Right atrium auricular region (tissue), 2 donors: ENCODE data around the gene AQP2. TPM values are rescaled to one million over a fixed set of nuclear protein-coding genes. Genes with fewer than 3 reads are reported as not detected.
A peak's percentile ranks its signal among the peaks of the same experiment; 100 is the strongest.

Source experiments
- DNase-seq: peaks from one replicate; pipeline ENCODE4 v3.0.0-alpha.2; 2019; ENCODE audit warnings: low spot score
- H3K27ac ChIP-seq, 2 donors: fragments of 200-600 bp; sonication (generic); 1 replicate in 1 of 2; 2 replicates in 1 of 2; pipeline ENCODE4 v1.5.1; 2016 to 2019
- H3K27me3 ChIP-seq, 2 donors: fragments of 200-600 bp; sonication (generic); one replicate each; pipeline versions ENCODE4 v1.5.1 to v1.6.0; 2017 to 2019
- H3K36me3 ChIP-seq: fragments of 200-600 bp; sonication (generic); one replicate; pipeline ENCODE4 v1.5.1; 2016
- H3K4me1 ChIP-seq, 2 donors: fragments of 200-600 bp; sonication (generic); one replicate each; pipeline versions ENCODE4 v1.5.1 to v1.6.0; 2017 to 2019
- H3K4me3 ChIP-seq, 2 donors: fragments of 200-600 bp; sonication (generic); 1 replicate in 1 of 2; 2 replicates in 1 of 2; pipeline ENCODE4 v1.5.1; 2017 to 2019; ENCODE audit warnings: mild to moderate bottlenecking in 1 of 2, moderate library complexity in 1 of 2
- H3K9me3 ChIP-seq, 2 donors: fragments of 200-600 bp; sonication (generic); one replicate each; pipeline ENCODE4 v1.5.1; 2019
- total RNA-seq, 2 donors: library from RNA; depleted of rRNA; stranded (reverse); fragments of >200 nt; gene quantifications; one replicate each; pipeline ENCODE4 v1.1.0, GENCODE V29; 2016
- TF ChIP-seq, protein P1 (sequence below), 2 donors: fragments of 200-600 bp; sonication (generic); IDR thresholded peaks; one replicate each; pipeline ENCODE4 v1.5.1; 2019; ENCODE audit warnings: antibody characterized with exemption in 2 of 2

Gene AQP2
- total RNA-seq, 2 donors from 2014 or later, result 0.83 TPM; not detected in 1

DNA sequence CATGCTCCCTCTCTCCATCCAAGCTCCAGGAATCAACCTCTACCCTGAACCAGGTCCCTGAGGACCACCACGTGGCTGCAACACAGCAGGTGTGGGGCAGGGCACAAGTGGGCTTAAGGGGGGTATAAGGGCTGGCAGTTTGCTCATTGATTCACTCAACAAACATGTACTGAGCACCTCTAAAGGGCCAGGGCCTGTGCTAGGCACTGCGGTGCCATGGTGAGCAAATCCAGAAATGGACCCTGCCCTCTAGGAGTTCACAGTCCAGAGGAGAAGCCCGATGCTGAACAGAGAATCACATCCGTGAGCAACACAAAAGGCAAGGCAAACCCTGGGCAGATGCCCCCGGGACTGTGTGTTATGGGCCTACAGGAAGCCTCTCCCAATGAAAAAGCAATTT is 6.5 kb upstream of the AQP2 start:
- TF ChIP-seq, protein P1, sequence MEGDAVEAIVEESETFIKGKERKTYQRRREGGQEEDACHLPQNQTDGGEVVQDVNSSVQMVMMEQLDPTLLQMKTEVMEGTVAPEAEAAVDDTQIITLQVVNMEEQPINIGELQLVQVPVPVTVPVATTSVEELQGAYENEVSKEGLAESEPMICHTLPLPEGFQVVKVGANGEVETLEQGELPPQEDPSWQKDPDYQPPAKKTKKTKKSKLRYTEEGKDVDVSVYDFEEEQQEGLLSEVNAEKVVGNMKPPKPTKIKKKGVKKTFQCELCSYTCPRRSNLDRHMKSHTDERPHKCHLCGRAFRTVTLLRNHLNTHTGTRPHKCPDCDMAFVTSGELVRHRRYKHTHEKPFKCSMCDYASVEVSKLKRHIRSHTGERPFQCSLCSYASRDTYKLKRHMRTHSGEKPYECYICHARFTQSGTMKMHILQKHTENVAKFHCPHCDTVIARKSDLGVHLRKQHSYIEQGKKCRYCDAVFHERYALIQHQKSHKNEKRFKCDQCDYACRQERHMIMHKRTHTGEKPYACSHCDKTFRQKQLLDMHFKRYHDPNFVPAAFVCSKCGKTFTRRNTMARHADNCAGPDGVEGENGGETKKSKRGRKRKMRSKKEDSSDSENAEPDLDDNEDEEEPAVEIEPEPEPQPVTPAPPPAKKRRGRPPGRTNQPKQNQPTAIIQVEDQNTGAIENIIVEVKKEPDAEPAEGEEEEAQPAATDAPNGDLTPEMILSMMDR (IDR thresholded peaks at IDR 0.05), result no peak
- Histone ChIP-seq H3K4me3 (no peak overlapping the region), H3K9me3 (no peaks in the 10 kb centered on the region), H3K4me1 (peaks cover 0 to 9% of the 10 kb centered on the region in 2 donors), H3K36me3 (no peaks in the 10 kb centered on the region), H3K27me3 (no peaks in the 10 kb centered on the region), H3K27ac (no peak overlapping the region)
- DNase-seq, result no peak

DNA sequence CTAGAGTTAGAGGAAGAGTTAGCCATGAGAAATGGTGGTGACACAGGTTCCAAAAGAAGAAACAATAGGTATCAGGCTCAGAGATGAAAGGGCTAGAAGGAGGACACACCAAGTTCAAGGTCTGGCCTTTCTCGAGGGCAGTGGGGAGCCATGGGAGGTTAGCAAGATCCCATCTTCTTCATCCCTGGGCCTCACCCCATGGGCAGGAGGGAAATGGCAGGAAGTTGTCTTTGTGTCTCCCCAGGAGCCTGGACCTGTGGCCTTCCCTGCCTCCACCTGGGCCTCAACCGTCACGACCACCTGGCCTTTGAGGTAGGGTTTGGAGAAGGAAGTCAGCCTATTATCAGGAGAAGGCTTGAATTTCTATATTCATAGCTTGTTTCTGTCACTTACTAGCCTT is 5.8 kb upstream of the AQP2 start:
- Histone ChIP-seq H3K36me3 (no peaks in the 10 kb centered on the region), H3K27ac (peak overlapping the region in 1 of 2 donors; percentile 36), H3K9me3 (no peaks in the 10 kb centered on the region), H3K27me3 (no peaks in the 10 kb centered on the region), H3K4me3 (no peak overlapping the region), H3K4me1 (peaks cover 0 to 9% of the 10 kb centered on the region in 2 donors)
- TF ChIP-seq, protein P1 (IDR thresholded peaks at IDR 0.05), result no peak
- no peak for DNase-seq

DNA sequence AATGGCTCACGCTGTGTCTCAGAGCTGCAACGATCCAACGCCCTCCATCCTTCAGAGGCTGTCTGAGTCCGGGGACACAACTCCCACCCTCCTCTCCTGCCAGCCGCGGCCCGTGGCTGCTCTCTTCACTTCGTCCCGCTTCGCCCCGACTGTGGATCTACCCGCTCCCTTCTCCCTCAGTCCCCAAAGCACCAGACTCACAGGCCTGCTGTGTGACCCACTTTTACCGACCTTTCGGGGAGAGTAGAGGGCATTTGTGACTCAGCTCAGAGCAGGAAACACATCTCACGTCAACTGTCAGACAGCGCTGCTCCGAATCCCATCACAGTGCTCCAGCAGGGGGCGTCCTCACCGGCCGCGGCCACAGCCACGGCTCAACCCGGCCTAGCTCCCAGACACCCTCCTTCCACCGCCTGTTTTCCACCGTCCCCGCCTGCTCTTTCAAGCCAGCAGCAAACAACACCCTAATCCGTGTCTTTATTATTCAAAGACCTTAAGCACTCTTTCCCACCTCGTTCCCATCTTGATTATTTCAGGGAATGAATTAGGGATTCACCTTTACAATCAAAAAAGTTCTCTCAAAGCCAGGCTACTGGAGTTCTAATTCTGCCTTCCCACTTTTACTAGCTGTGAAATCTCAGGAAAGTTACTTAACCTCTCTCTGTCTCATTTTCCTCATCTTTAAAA is 5.0 kb upstream of the AQP2 start:
- DNase-seq, result peak; percentile 90
- TF ChIP-seq, protein P1 (IDR thresholded peaks at IDR 0.05), result peak; percentile 87 to 91
- Histone ChIP-seq H3K4me1 (peaks cover 0 to 9% of the 10 kb centered on the region in 2 donors), H3K9me3 (no peaks in the 10 kb centered on the region), H3K27me3 (no peaks in the 10 kb centered on the region), H3K4me3 (peak overlapping the region; percentile 6 to 41), H3K36me3 (no peaks in the 10 kb centered on the region), H3K27ac (peak overlapping the region; percentile 28 to 36)

DNA sequence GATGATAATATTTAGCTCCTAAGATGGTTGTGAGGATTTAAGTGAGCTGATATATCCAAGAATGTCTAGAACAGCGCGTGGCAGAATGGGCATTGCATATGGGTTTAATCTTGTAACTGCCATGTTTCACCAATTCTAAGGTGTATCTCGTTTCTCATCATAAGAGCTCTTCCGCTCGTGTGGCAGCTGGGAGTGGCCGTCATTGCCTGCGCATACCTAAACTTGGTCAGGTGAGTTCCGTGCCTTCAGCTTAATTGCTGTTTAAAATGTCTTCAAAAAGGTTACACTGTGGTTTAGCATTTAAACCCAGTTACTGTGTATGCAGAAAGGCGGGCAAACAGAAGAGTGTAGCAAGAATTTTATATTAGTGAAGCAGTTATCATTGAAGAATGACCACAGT is 4.5 kb upstream of the AQP2 start:
- no peaks in the 10 kb centered on the region for H3K36me3 ChIP-seq
- peak overlapping the region; percentile 28 to 36 for H3K27ac ChIP-seq
- H3K27me3 ChIP-seq, result no peaks in the 10 kb centered on the region
- no peak overlapping the region for H3K4me3 ChIP-seq
- H3K9me3 ChIP-seq, result no peaks in the 10 kb centered on the region
- peaks cover 0 to 9% of the 10 kb centered on the region in 2 donors for H3K4me1 ChIP-seq
- DNase-seq, result no peak
- TF ChIP-seq, protein P1 (IDR thresholded peaks at IDR 0.05), result no peak

DNA sequence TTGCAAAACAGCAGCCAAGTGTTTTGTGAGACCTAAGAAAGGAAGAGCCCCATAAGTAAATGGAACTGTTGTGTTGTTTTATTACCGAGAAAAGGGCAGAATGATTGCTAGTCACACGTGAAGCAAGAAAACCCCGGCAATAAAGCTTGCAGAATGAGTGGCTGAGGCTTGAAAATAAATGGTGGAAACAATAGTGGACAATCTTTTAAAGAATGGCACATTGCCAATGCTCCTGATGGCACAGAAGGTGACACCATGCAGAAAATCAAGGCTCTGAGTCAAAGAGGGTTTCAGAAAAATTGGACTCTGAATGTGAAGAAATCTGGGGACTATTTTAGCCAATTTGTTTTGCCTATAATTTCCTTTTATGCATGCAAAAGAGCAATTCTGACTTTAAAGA is 4.0 kb upstream of the AQP2 start:
- Histone ChIP-seq H3K9me3 (no peaks in the 10 kb centered on the region), H3K27me3 (no peaks in the 10 kb centered on the region), H3K36me3 (no peaks in the 10 kb centered on the region), H3K27ac (no peak overlapping the region), H3K4me1 (peaks cover 0 to 9% of the 10 kb centered on the region in 2 donors), H3K4me3 (no peak overlapping the region)
- no peak for DNase-seq
- TF ChIP-seq, protein P1 (IDR thresholded peaks at IDR 0.05), result no peak
